GM18907 (cell line): Measurements from ENCODE around the gene LRP3.
"Not testable (repeated sequence)": the region's sequence is repeated elsewhere in the genome, so short reads cannot be mapped to it uniquely, and the experiment has no call there.

Experiments used
- ATAC-seq: cut with Tn5 transposase; IDR thresholded peaks from one replicate; pipeline ENCODE4 v1.9.1; 2021; ENCODE audit warnings: mild to moderate bottlenecking, moderate library complexity; ENCODE audit not compliant: unreplicated experiment

The LRP3 gene

DNA sequence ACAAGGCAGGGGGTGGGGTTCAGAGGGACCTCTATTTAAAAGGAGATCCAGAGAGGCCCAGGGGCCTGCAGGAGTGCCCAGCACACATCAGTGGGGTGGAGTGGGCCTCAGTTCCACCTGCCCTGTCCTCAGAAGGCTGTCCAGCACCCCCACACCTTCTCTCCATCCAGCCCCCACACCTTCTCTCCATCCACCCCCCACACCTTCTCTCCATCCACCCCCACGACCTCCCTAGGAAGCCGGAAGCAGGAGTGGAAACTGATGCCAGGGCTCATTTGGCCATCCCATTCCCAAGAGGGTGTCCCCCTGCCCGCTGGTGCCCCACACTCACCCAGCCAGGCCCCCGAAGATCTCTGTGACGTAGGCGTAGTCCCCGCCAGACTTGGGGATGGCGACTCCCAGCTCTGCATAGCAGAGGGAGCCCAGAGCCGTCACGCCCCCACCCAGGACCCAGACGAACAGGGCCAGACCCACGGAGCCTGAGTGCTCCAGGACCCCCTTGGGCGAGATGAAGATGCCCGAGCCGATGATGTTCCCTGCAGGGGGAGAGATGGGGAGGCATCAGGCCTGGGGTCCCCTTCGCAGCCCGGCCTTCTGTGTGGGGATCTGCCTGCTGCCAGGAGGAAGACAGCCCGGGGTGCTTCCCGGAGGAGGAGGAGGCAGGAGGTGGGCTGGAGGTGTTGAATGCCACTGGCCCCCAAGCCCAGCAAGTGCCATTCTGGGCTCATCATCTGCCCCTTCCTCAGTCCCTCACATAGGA is 21.5 kb downstream of the LRP3 start:
- ATAC-seq: no peak

GRCh38 chr19:33216198-33216830 is 22.2 kb downstream of the LRP3 start:
- no peak for ATAC-seq

GRCh38 chr19:33217881-33218280 is 23.8 kb downstream of the LRP3 start:
- ATAC-seq: no peak

DNA sequence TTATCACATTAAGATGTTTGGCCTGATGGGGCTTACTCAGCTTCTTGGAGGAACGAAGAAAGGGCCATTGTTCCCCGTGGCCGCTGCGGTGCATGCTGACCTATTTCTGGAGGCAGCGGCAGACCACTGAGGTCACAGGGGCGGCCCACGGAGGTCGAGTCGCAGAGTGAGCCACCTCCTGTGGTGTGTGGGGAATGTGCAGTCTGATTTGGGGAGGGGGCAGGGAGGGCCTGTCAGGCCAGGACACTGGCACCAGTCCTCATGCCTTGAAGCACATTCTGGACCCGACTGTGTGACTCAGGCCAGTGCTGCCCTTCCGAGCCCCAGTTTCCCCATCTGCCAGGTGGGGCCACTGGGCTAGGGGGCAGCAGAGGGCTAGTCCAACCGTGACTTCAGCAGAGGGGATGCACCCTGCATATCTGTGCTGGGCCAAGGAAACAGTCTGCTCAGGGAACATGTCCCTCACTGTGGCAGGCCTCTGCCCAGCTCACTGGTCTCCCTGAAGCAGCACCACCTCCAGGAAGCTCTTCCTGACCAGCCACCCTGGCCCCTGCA is 25.2 kb downstream of the LRP3 start:
- no peak for ATAC-seq

- ATAC-seq: no peak
Measured at GRCh38 chr19:33220115-33220514, 26.0 kb downstream of the LRP3 start.

GRCh38 chr19:33220735-33221134 is 26.6 kb downstream of the LRP3 start:
- ATAC-seq: no peak

- no peak for ATAC-seq
Measured at GRCh38 chr19:33221638-33222037, 27.5 kb downstream of the LRP3 start.

DNA sequence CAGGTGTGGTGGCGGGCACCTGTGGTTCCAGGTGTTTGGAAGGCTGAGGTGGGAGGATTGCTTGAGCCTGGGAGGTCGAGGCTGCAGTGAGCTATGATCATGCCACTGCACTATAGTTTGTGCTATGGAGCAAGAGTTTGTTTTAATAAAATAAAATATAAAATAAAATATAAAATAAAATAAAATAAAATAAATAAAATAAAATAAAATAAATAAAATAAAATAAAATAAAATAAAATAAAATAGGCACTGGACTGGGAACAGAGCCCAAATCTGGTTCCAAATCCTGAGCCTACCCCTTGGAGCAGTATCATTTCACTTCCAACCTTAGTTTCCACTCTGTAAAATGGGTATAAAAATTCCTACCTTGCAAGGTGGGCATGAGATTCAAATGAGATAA is 28.1 kb downstream of the LRP3 start:
- not testable (repeated sequence) for ATAC-seq

GRCh38 chr19:33224694-33225457 is 30.7 kb downstream of the LRP3 start:
- ATAC-seq: no peak

DNA sequence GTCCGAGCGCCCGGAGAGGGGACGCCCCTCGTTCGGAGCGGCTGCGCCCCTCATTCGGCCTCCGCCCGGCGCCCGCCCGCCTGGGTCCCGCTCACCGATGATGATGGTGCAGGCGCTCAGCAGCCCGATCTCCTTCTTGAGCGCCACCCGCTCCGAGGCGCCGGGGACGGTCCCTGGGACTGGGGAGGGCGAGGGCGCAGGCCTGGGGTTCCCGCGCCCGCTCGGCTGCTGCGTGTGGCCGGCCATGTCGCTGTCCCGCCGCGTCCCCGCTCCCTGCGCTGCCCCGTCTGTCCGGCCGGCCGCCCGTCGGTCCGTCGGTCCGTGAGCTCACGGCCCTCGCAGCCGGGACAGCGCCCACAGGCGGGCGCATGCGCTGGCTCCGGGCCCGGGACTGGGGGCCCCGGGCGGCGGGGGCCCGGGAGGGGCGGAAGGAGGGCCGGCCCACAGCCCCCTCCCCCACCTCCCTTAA is 31.4 kb downstream of the LRP3 start, which contains the start of gene SLC7A10:
Gene SLC7A10, minus strand, starts transcription at position 393 of the 469 bp plus-strand sequence. Its CDS starts 147 bp downstream, at position 246.
- no peak for ATAC-seq

- no peak for ATAC-seq
Measured at GRCh38 chr19:33226550-33227241, 32.6 kb downstream of the LRP3 start.

- no peak for ATAC-seq
Measured at GRCh38 chr19:33227242-33227650, 33.1 kb downstream of the LRP3 start.

DNA sequence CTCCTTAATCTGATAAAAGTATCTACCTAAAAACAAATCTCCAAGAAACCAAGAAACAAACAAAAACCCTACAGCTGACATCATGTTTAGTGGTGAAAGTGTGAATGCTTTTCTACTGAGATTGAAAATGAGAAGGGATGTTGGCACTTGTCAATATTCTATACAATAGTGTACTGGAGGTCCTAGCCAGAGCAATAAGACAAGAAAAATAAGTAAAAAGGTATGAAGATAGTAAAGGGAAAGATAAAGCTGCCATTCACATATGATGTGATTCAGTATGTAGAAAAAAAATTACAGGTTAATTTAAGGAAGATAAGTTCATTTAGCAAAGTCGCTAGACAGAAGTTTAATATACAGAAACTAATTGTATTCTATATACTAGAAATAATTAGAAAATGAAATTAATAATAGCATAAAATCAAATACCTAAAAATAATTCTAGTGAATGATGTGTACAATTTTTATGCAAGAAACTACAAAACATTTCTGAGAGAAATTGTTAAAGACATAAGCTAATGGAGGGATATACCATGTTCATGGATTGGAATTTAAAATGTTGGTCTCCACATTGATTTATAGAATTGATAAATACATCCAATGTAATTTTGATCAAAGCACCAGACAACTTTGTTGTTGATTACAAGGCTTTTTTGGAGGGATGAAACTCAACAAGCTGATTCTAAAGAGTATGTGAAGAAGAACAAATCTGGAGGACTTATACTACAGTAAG is 33.9 kb downstream of the LRP3 start:
- no peak for ATAC-seq

GRCh38 chr19:33229962-33230361 is 35.8 kb downstream of the LRP3 start:
- no peak for ATAC-seq

GRCh38 chr19:33231511-33231910 is 37.4 kb downstream of the LRP3 start:
- no peak for ATAC-seq

- no peak for ATAC-seq
Measured at GRCh38 chr19:33232656-33233055, 38.5 kb downstream of the LRP3 start.

GRCh38 chr19:33233056-33233873 is 39.1 kb downstream of the LRP3 start:
- no peak for ATAC-seq

- ATAC-seq: no peak
Measured at GRCh38 chr19:33234092-33234491, 40.0 kb downstream of the LRP3 start.

- ATAC-seq: no peak
Measured at GRCh38 chr19:33234736-33235135, 40.6 kb downstream of the LRP3 start.
